GM18858 (cell line): Measurements from ENCODE around the gene LRSAM1.

Experiments used
- ATAC-seq: cut with Tn5 transposase; IDR thresholded peaks from one replicate; pipeline ENCODE4 v1.9.1; 2021; ENCODE audit not compliant: unreplicated experiment

Gene LRSAM1

DNA sequence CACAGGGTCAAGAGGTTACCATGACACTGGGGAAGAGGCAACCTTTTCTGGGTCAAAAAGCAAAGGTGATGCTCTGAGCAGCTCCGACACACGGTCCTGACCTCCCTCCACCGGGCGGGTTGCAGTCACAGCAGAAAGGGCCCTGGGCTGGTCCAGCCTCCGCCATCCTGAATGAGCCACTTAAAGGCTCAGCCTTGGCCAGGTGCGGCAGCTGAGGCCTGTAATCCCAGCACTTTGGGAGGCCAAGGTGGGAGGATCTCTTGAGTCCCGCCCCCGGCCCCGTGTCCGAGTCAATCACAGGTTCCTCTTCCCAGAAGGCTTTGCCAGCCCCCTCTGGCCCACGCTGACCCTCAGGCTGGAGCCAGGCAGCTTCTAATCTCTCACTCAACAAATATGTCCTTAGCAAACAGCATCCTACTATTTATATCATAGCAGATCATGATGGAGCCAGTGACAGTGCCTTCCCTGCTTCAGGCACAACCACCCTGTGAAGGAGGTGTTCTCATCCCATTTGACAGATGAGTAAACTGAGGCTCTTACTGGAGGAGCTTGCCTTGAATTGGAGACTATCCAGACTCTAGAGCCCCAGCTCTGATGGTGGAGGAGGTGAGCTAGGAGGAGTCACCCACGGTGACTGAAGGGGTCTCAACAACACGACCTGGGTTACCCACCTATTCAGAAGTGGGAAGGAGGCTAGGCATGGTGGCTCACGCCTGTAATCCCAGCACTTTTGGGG is 79.1 kb downstream of the LRSAM1 start:
- ATAC-seq, result no peak

DNA sequence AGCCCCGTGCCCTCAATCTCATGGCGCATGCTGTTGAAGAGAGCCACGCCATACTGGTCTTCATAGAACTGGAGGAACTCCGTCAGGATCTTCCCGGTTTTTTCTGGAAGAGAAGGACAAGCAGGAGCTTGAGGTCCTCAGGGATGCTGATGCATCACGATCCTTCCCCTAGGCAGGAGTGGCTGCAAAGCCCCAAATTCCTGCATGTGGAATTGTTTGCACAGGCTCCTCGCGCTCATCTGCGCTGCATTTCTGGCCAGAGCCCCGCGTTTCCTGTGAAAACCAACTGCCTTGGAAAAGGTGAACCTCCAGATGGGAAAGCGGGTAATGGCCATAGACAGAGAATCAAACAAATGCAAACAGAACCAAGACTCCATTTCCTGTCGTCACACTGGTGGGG is 80.4 kb downstream of the LRSAM1 start:
- ATAC-seq, result no peak

- ATAC-seq, result no peak
Observed at GRCh38 chr9:127534250-127534906, 83.1 kb downstream of the LRSAM1 start.

DNA sequence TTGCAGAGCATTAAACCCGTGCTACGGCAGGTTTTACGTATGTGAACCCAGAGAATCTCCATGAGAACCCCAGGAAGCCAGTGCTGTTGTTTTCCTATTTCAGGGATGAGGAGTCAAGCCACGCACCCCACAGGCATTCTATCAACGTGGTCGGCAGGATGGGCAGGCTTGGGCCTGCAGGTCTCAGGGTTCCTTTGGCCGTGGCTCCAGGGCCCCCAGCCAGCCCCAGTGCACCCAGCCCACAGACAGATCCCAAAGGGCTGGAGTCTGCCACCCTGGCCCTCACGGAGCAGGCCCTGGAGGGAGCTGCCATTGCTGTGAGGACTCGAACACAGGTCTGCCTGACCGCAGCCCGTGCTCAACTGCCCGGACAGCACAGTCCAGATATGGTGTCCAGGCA is 83.6 kb downstream of the LRSAM1 start:
- ATAC-seq, result no peak

- ATAC-seq, result no peak
Observed at GRCh38 chr9:127535396-127535795, 84.1 kb downstream of the LRSAM1 start.

DNA sequence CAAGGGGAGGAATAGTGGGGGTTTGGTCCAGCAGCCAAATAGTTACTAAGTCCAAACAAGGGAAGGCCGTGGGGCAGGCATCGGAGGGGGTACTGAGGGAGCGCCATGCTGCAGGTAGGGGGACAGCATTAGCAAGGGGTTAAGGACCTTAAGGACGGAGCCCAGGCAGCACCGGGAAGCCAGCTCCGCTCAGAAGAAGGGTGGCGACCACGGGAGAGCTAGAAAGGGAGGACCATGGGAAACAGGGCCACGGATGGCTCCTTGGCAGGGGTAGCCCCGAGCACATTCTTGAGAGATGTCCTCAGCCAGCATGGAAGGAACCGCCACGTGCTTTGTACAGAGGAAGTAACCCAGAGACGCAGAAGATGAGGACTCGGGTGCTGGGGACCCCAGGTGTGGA is 84.5 kb downstream of the LRSAM1 start:
- ATAC-seq, result no peak

DNA sequence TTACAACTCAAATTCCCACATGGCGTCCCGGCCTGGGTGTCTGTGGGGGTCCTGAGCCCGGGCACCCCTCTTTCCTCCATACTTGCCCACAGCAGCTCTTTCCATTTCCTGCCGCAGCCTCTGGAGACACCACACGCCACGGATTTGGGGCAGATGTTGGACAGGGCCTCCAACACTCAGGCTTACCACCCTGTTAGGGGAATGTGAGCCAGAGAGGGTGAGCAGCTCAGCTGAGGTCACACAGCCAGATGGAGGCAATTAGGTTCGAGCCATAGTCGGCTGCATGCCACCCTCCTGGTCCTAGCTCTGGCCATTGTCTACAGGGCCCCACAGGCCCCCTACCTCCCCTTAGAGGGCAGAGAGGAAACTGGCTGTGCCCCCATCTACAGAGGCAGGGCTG is 85.2 kb downstream of the LRSAM1 start:
- no peak for ATAC-seq

GRCh38 chr9:127537014-127537413 is 85.7 kb downstream of the LRSAM1 start:
- ATAC-seq, result no peak

DNA sequence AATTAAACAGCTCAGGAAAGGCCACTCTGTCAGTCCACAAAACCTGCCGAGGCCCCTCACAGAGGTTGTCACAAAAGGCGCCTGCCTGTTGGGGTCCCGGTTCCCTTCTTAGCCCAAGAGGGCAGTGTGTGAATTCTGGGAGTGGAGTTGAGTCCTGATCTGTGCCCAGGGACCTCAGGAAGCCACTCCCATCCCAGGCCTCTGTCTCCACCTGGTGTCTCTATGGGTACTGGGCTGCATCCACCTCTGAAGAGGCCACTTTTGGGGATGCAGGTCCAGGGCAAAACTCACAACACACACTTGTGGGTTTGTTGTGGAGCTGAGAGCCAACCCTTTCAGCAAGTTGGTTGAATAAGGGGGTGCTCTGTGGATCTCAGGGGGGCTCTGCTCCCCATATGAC is 86.5 kb downstream of the LRSAM1 start:
- ATAC-seq, result no peak

DNA sequence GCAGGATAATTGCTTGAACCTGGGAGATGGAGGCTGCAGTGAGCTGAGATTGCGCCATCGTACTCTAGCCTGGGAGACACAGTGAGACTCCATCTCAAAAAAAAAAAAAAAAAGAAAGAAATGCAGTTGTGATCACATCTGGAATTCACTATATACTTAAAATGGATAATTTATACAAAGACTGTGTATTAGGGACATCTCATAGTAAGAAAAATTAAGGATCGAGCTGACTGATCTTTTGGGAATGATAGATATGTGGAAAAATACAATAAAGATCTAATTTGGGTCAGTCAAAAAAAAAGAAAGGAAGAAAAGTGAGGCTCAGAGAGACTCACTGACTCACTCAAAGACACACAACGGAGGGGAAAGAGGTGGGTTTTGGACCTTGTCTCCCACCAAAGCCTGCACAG is 87.5 kb downstream of the LRSAM1 start:
- no peak for ATAC-seq

- ATAC-seq, result no peak
Observed at GRCh38 chr9:127539259-127539981, 88.1 kb downstream of the LRSAM1 start.

- ATAC-seq, result no peak
Observed at GRCh38 chr9:127539982-127540663, 88.8 kb downstream of the LRSAM1 start.

GRCh38 chr9:127540664-127541041 is 89.3 kb downstream of the LRSAM1 start:
- no peak for ATAC-seq

- no peak for ATAC-seq
Observed at GRCh38 chr9:127541176-127541575, 89.9 kb downstream of the LRSAM1 start.

DNA sequence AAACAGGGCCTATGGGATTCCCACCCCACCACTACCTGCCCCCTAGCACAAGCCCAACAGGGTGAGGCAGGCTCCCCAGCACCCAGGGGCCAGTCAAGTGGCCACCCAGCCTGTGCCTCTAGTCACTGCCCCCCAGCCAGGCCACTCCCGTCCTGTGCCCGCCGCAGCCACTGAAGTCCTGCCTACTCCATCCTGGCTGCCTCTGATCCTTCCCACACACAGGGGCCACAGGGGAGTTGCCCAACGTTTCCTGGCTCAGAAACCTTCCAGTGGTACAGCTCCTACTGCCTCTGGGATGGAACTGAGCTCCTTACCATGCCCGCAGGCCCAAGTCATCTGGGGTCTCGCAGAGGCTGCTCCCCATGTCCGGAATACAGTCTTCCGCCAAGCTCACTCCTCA is 90.6 kb downstream of the LRSAM1 start:
- no peak for ATAC-seq

GRCh38 chr9:127543221-127543620 is 91.9 kb downstream of the LRSAM1 start:
- no peak for ATAC-seq

DNA sequence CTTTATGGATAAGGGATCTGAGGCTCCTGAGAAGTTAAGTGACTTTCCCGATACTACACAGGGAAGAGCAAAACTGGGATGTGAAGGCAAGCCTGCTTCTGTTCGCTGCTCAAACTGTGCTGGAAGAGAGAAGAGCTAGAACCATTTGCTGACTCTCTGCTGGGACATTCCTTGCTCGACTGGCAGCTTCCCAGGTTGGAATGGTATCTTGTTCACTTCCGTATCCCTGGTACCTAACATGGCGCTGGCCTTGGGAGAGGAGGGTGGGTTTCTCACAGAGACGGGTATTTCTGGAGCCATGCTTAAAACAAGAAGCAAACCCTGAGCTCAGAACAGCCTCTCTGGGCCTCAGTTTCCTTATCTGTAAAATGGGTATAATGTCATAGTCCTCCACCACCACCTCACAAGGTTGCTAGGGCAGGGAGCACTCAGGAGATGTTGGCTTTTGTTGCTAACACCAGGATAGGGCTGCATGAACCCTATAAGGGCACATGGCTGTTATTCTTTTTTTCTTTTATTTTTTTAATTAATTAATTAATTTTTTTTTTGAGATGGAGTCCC is 92.7 kb downstream of the LRSAM1 start:
- ATAC-seq, result no peak

- ATAC-seq, result no peak
Observed at GRCh38 chr9:127545196-127546124, 94.2 kb downstream of the LRSAM1 start.

DNA sequence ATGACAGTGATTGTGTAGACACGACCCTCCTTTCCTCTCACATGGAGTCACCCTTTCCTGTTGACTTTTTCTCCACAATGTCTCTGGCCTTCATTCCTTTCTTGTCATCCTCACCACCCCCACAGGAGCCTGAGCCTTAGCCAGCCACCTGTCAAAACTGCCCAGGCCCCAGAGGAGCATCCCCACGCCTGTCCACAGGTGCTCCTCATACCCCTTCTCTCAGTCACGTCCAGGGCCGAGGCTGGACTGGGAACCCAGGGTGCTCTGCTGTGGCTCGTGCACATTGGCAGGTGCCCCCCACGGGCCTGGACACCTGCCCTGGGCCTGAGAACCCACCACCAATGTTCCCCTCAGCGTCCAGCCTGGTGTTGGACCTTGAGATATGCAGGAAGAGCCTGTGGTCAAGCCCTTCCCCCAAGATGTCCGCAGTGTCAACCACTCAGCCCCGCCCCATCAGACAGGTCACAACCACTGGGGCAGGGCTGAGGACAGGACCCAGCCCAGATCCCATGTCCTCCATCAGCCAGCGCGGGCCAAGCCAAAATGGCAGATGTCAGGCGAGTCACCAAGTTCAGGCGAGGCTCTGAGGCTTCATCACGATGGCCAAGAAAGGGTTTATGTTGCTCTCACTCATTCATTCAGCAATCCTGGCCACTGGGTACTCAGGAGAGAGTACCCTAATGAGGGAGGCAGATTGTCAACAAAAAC is 95.0 kb downstream of the LRSAM1 start:
- no peak for ATAC-seq
